D721Med (cell line): ENCODE measurements around the gene MTO1.

Source experiments
- DNase-seq: peaks from one replicate; pipeline ENCODE4 v3.0.0; 2011; ENCODE audit warnings: low spot score; ENCODE audit not compliant: insufficient read length
- FAIRE-seq: peaks from 2 replicates; lab custom pipeline; 2011; peaks lifted over from hg19 to GRCh38; lab: Jason Lieb, UNC
- TF ChIP-seq, protein P1 (sequence below): IDR thresholded peaks from 2 replicates; pipeline ENCODE4 v1.5.1; 2012; ENCODE audit warnings: mild to moderate bottlenecking, control low read depth; ENCODE audit not compliant: insufficient read depth; ENCODE audit errors: missing control alignments

The MTO1 gene

DNA sequence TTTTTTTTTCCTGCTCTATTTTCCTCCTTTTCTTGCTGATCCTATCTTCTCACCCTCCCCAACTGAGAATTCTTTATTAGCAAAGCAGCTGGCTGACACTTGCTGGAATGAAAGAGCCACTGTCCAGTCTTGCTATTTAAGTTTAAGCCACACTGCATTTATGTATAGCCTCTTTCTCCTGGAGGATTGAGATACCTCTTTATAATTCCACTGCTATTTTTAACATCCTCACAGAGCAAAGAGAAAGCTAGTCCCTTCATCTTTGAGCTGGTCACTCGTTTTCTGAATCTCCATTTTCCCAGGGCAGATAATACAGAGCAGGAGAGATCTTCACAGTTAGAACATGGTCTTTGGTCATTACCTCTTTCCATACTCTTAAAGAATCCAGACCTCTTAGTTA lies 95.3 kb downstream of the MTO1 start:
- TF ChIP-seq, protein P1, sequence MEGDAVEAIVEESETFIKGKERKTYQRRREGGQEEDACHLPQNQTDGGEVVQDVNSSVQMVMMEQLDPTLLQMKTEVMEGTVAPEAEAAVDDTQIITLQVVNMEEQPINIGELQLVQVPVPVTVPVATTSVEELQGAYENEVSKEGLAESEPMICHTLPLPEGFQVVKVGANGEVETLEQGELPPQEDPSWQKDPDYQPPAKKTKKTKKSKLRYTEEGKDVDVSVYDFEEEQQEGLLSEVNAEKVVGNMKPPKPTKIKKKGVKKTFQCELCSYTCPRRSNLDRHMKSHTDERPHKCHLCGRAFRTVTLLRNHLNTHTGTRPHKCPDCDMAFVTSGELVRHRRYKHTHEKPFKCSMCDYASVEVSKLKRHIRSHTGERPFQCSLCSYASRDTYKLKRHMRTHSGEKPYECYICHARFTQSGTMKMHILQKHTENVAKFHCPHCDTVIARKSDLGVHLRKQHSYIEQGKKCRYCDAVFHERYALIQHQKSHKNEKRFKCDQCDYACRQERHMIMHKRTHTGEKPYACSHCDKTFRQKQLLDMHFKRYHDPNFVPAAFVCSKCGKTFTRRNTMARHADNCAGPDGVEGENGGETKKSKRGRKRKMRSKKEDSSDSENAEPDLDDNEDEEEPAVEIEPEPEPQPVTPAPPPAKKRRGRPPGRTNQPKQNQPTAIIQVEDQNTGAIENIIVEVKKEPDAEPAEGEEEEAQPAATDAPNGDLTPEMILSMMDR, result no peak
- DNase-seq (no peak), FAIRE-seq (no peak)
